Measurements from ENCODE around the gene HEXD.

HEXD gene

GRCh38 chr17:82388922-82389283 is 29.2 kb upstream of the HEXD start:
- H3K4me3 ChIP-seq (ENCODE audit: control insufficient read depth, low read depth, low read length): no peak overlapping the region
- no peak for TF ChIP-seq CTCF (IDR thresholded peaks at IDR 0.05; ENCODE audit: control insufficient read depth, insufficient read depth, low read depth, low read length, missing control alignments)
- no peak for DNase-seq (ENCODE audit: low read depth)

GRCh38 chr17:82389379-82389778 is 28.8 kb upstream of the HEXD start:
- no peak for TF ChIP-seq CTCF (IDR thresholded peaks at IDR 0.05; ENCODE audit: control insufficient read depth, insufficient read depth, low read depth, low read length, missing control alignments)
- H3K4me3 ChIP-seq (ENCODE audit: control insufficient read depth, low read depth, low read length): no peak overlapping the region
- no peak for DNase-seq (ENCODE audit: low read depth)

GRCh38 chr17:82390015-82390859 is 27.9 kb upstream of the HEXD start:
- DNase-seq (ENCODE audit: low read depth): no peak
- TF ChIP-seq CTCF (IDR thresholded peaks at IDR 0.05; ENCODE audit: control insufficient read depth, insufficient read depth, low read depth, low read length, missing control alignments): no peak
- H3K4me3 ChIP-seq (ENCODE audit: control insufficient read depth, low read depth, low read length): no peak overlapping the region

- DNase-seq (ENCODE audit: low read depth): no peak
- H3K4me3 ChIP-seq (ENCODE audit: control insufficient read depth, low read depth, low read length): no peak overlapping the region
- no peak for TF ChIP-seq CTCF (IDR thresholded peaks at IDR 0.05; ENCODE audit: control insufficient read depth, insufficient read depth, low read depth, low read length, missing control alignments)
Observed at GRCh38 chr17:82390860-82391435, 27.2 kb upstream of the HEXD start.

- no peak overlapping the region for H3K4me3 ChIP-seq (ENCODE audit: control insufficient read depth, low read depth, low read length)
- no peak for DNase-seq (ENCODE audit: low read depth)
- TF ChIP-seq CTCF (IDR thresholded peaks at IDR 0.05; ENCODE audit: control insufficient read depth, insufficient read depth, low read depth, low read length, missing control alignments): no peak
Observed at GRCh38 chr17:82391496-82392066, 26.6 kb upstream of the HEXD start.

GRCh38 chr17:82392209-82392920 is 25.8 kb upstream of the HEXD start:
- no peak for DNase-seq (ENCODE audit: low read depth)
- H3K4me3 ChIP-seq (ENCODE audit: control insufficient read depth, low read depth, low read length): no peak overlapping the region
- no peak for TF ChIP-seq CTCF (IDR thresholded peaks at IDR 0.05; ENCODE audit: control insufficient read depth, insufficient read depth, low read depth, low read length, missing control alignments)

Data from AG09309 (cell line).